GM23338 (cell line): ENCODE measurements around the gene SYNPO2. TPM values are rescaled to one million over a fixed set of nuclear protein-coding genes. Genes with fewer than 3 reads are reported as not detected.

Experiments
- ATAC-seq: fragments of 200-7000 bp; cut with Tn5 transposase; 3 replicates; pipeline ENCODE4 v1.9.1; 2020
- DNase-seq: peaks from one replicate; pipeline ENCODE4 v3.0.0-alpha.2; 2015; ENCODE audit warnings: low spot score
- H2AFZ ChIP-seq: fragments of 200-600 bp; sonication (generic); 2 replicates; pipeline ENCODE4 v1.8.0; 2016; ENCODE audit warnings: antibody characterized with exemption, mild to moderate bottlenecking, moderate library complexity
- H3F3A ChIP-seq: fragments of 200-600 bp; sonication (generic); replicated peaks from 2 replicates; pipeline ENCODE4 v1.8.0; 2017; ENCODE audit warnings: antibody characterized with exemption, mixed run types, low read depth
- H3K27ac ChIP-seq: fragments of 200-600 bp; sonication (generic); 2 replicates; pipeline ENCODE4 v1.6.1; 2016; ENCODE audit warnings: low read depth
- H3K27me3 ChIP-seq: fragments of 200-600 bp; sonication (generic); 2 replicates; pipeline ENCODE4 v1.8.0; 2016; ENCODE audit warnings: mild to moderate bottlenecking, mixed run types, moderate library complexity; ENCODE audit not compliant: insufficient read depth
- H3K36me3 ChIP-seq: fragments of 200-600 bp; sonication (generic); 2 replicates; pipeline ENCODE4 v1.8.0; 2016; ENCODE audit warnings: mild to moderate bottlenecking; ENCODE audit not compliant: insufficient read depth
- H3K4me1 ChIP-seq: fragments of 200-600 bp; sonication (generic); 2 replicates; pipeline ENCODE4 v1.8.0; 2016; ENCODE audit warnings: mild to moderate bottlenecking, moderate library complexity; ENCODE audit not compliant: insufficient read depth
- H3K4me2 ChIP-seq: fragments of 200-600 bp; sonication (generic); 2 replicates; pipeline ENCODE4 v1.7.1; 2017; ENCODE audit warnings: mixed run types
- H3K4me3 ChIP-seq: fragments of 200-600 bp; sonication (generic); 2 replicates; pipeline ENCODE4 v1.6.1; 2016; ENCODE audit warnings: mixed run types
- H3K79me2 ChIP-seq: fragments of 200-600 bp; sonication (generic); replicated peaks from 2 replicates; pipeline ENCODE4 v1.8.0; 2017; ENCODE audit warnings: mild to moderate bottlenecking; ENCODE audit not compliant: insufficient read depth
- H3K9me2 ChIP-seq: fragments of 200-600 bp; sonication (generic); 2 replicates; pipeline ENCODE4 v1.8.0; 2017; ENCODE audit not compliant: insufficient read depth
- H4K20me1 ChIP-seq: fragments of 200-600 bp; sonication (generic); replicated peaks from 2 replicates; pipeline ENCODE4 v1.8.0; 2017; ENCODE audit warnings: mild to moderate bottlenecking; ENCODE audit not compliant: insufficient read depth
- H3K27ac Mint-ChIP-seq: 2 replicates; pipeline ENCODE4 v1.8.0; 2020; ENCODE audit warnings: inconsistent platforms, mild to moderate bottlenecking, moderate library complexity, mixed read lengths
- H3K27me3 Mint-ChIP-seq: 3 replicates; pipeline ENCODE4 v1.8.0; 2022; ENCODE audit warnings: low read depth, mild to moderate bottlenecking, moderate library complexity, mixed read lengths, inconsistent platforms; ENCODE audit not compliant: insufficient read depth, poor library complexity
- H3K36me3 Mint-ChIP-seq: 3 replicates; pipeline ENCODE4 v1.8.0; 2021; ENCODE audit warnings: low read depth, mild to moderate bottlenecking, inconsistent platforms, moderate library complexity, mixed read lengths
- H3K4me1 Mint-ChIP-seq: 3 replicates; pipeline ENCODE4 v1.8.0; 2020; ENCODE audit warnings: mild to moderate bottlenecking, inconsistent platforms, mixed read lengths
- H3K4me3 Mint-ChIP-seq: 3 replicates; pipeline ENCODE4 v1.8.0; 2021; ENCODE audit warnings: moderate library complexity, mild to moderate bottlenecking, inconsistent platforms, mixed read lengths
- H3K9me3 Mint-ChIP-seq: 3 replicates; pipeline ENCODE4 v1.8.0; 2020; ENCODE audit warnings: moderate library complexity, mild to moderate bottlenecking, inconsistent platforms, mixed read lengths
- CREB1 ChIP-seq: fragments of 250-450 bp; sonication (Bioruptor Pico); IDR thresholded peaks from 2 replicates; pipeline ENCODE4 v1.5.0; 2020; ENCODE audit warnings: low read depth, mild to moderate bottlenecking, moderate library complexity
- EZH2 ChIP-seq: fragments of 200-600 bp; sonication (generic); IDR thresholded peaks from one replicate; pipeline ENCODE4 v1.8.0; 2017; ENCODE audit warnings: antibody characterized with exemption, mild to moderate bottlenecking, low read depth; ENCODE audit not compliant: unreplicated experiment
- EZH2phosphoT487 ChIP-seq: fragments of 200-600 bp; sonication (generic); IDR thresholded peaks from one replicate; pipeline ENCODE4 v1.8.1; 2018; ENCODE audit warnings: antibody characterized with exemption; ENCODE audit not compliant: unreplicated experiment
- JUNB ChIP-seq: IDR thresholded peaks from one replicate; pipeline ENCODE4 v1.6.1; 2016; ENCODE audit warnings: antibody characterized with exemption; ENCODE audit not compliant: unreplicated experiment
- NANOG ChIP-seq: IDR thresholded peaks from 2 replicates; pipeline ENCODE4 v1.6.1; 2016; ENCODE audit warnings: antibody characterized with exemption, borderline replicate concordance
- POLR2AphosphoS5 ChIP-seq: IDR thresholded peaks from 2 replicates; pipeline ENCODE4 v1.6.1; 2016; ENCODE audit warnings: antibody characterized with exemption, low read depth
- STAT1 ChIP-seq: IDR thresholded peaks from one replicate; pipeline ENCODE4 v1.6.1; 2016; ENCODE audit warnings: antibody characterized with exemption; ENCODE audit not compliant: unreplicated experiment
- ZNF114 ChIP-seq: fragments of 250-450 bp; sonication (Bioruptor Pico); IDR thresholded peaks from 2 replicates; pipeline ENCODE4 v1.5.0; 2020; ENCODE audit warnings: mild to moderate bottlenecking, moderate library complexity
- ZNF331 ChIP-seq: fragments of 250-450 bp; sonication (Bioruptor Pico); IDR thresholded peaks from 2 replicates; pipeline ENCODE4 v1.5.0; 2020; ENCODE audit warnings: low read depth, mild to moderate bottlenecking, moderate library complexity
- polyA plus RNA-seq: library from polyadenylated mRNA; unstranded; fragments of >200 nt; fragmentation: Nextera tagmentation; extraction: Ambion mirVana; gene quantifications from 2 replicates; pipeline ENCODE4 v1.2.1, GENCODE V29; 2016
- total RNA-seq: library from RNA; depleted of rRNA; stranded (reverse); fragments of >200 nt; shearing (Covaris generic); gene quantifications from 2 replicates; pipeline ENCODE4 v1.2.3, GENCODE V29; 2014
- TF ChIP-seq, protein P1 (sequence below): fragments of 250-450 bp; sonication (Bioruptor Pico); IDR thresholded peaks from 2 replicates; pipeline ENCODE4 v1.5.0; 2020; ENCODE audit warnings: mild to moderate bottlenecking, moderate library complexity
- TF ChIP-seq, protein P2 (sequence below), 2 experiments: fragments of 200-600 bp in 1 of 2; sonication (generic) in 1 of 2; conservative IDR thresholded peaks; 2 replicates each; pipeline versions ENCODE4 v1.5.1 to v1.6.1; 2016 to 2017; ENCODE audit warnings: antibody characterized with exemption in 2 of 2, low read depth in 2 of 2, mild to moderate bottlenecking in 2 of 2, moderate library complexity in 1 of 2
- TF ChIP-seq, protein P3 (sequence below): IDR thresholded peaks from one replicate; pipeline ENCODE4 v1.6.1; 2018; ENCODE audit warnings: antibody characterized with exemption; ENCODE audit not compliant: unreplicated experiment
- TF ChIP-seq, protein P4 (sequence below): IDR thresholded peaks from 2 replicates; pipeline ENCODE4 v1.6.1; 2016; ENCODE audit warnings: antibody characterized with exemption

The SYNPO2 gene
- total and polyA plus RNA-seq, 2 experiments from 2014 or later, result 2.1 to 3.4 TPM

DNA sequence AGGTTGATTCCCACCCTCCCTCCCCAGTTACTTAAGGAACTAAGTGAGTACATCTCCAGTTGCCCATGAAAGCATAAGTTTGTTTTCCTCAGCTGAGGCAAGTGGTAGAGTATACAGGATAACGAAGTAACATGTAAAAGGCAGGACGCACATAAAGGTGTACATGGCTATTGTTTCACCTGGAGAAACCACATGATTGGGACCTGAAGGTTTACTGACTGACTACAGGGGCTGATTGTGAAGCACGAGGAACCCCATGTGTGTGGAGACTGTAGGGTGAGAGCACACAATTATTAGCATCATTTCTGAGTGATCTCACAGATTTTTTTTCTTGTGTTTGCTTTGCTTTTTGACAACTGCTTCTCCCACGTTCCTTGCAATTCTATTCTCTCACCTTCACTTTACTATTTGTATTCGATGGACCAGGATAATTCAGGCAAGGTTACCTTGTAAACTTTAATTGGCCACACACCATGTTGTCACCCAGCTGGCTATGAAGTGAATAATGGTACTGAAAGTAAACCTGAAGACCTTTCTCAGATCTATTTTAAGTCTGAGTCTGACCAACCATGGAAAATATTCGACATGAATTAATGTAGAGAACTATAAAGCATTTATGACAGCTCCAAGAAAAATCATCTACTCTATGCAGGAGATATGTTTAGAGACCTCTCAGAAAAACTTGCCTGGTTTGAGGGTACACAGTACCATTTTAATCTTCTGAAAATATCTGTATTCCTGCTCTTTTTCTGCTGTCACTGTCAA, 144.4 kb downstream of the SYNPO2 start:
- Histone ChIP-seq H3F3A (no peaks in the 10 kb centered on the region), H3K27me3 (no peaks in the 10 kb centered on the region), H2AFZ (no peak overlapping the region), H3K9me2 (0 out of 2 replicates have a peak, but pooled peaks cover 3% of the 10 kb centered on the region), H4K20me1 (no peaks in the 10 kb centered on the region), H3K79me2 (no peaks in the 10 kb centered on the region), H3K36me3 (no peaks in the 10 kb centered on the region), H3K4me3 (no peak overlapping the region), H3K4me1 (peaks cover 30% of the 10 kb centered on the region), H3K4me2 (no peak overlapping the region), H3K27ac (no peak overlapping the region)
- Mint-ChIP-seq H3K4me3 (no peak overlapping the region), H3K4me1 (peaks cover 17% of the 10 kb centered on the region), H3K27ac (no peak overlapping the region), H3K9me3 (no peaks in the 10 kb centered on the region), H3K36me3 (peaks cover 8% of the 10 kb centered on the region), H3K27me3 (peaks cover 2% of the 10 kb centered on the region)
- no peak for TF ChIP-seq NANOG
- TF ChIP-seq JUNB, result no peak
- TF ChIP-seq CREB1, result no peak
- no peak for TF ChIP-seq EZH2phosphoT487
- TF ChIP-seq, protein P1, sequence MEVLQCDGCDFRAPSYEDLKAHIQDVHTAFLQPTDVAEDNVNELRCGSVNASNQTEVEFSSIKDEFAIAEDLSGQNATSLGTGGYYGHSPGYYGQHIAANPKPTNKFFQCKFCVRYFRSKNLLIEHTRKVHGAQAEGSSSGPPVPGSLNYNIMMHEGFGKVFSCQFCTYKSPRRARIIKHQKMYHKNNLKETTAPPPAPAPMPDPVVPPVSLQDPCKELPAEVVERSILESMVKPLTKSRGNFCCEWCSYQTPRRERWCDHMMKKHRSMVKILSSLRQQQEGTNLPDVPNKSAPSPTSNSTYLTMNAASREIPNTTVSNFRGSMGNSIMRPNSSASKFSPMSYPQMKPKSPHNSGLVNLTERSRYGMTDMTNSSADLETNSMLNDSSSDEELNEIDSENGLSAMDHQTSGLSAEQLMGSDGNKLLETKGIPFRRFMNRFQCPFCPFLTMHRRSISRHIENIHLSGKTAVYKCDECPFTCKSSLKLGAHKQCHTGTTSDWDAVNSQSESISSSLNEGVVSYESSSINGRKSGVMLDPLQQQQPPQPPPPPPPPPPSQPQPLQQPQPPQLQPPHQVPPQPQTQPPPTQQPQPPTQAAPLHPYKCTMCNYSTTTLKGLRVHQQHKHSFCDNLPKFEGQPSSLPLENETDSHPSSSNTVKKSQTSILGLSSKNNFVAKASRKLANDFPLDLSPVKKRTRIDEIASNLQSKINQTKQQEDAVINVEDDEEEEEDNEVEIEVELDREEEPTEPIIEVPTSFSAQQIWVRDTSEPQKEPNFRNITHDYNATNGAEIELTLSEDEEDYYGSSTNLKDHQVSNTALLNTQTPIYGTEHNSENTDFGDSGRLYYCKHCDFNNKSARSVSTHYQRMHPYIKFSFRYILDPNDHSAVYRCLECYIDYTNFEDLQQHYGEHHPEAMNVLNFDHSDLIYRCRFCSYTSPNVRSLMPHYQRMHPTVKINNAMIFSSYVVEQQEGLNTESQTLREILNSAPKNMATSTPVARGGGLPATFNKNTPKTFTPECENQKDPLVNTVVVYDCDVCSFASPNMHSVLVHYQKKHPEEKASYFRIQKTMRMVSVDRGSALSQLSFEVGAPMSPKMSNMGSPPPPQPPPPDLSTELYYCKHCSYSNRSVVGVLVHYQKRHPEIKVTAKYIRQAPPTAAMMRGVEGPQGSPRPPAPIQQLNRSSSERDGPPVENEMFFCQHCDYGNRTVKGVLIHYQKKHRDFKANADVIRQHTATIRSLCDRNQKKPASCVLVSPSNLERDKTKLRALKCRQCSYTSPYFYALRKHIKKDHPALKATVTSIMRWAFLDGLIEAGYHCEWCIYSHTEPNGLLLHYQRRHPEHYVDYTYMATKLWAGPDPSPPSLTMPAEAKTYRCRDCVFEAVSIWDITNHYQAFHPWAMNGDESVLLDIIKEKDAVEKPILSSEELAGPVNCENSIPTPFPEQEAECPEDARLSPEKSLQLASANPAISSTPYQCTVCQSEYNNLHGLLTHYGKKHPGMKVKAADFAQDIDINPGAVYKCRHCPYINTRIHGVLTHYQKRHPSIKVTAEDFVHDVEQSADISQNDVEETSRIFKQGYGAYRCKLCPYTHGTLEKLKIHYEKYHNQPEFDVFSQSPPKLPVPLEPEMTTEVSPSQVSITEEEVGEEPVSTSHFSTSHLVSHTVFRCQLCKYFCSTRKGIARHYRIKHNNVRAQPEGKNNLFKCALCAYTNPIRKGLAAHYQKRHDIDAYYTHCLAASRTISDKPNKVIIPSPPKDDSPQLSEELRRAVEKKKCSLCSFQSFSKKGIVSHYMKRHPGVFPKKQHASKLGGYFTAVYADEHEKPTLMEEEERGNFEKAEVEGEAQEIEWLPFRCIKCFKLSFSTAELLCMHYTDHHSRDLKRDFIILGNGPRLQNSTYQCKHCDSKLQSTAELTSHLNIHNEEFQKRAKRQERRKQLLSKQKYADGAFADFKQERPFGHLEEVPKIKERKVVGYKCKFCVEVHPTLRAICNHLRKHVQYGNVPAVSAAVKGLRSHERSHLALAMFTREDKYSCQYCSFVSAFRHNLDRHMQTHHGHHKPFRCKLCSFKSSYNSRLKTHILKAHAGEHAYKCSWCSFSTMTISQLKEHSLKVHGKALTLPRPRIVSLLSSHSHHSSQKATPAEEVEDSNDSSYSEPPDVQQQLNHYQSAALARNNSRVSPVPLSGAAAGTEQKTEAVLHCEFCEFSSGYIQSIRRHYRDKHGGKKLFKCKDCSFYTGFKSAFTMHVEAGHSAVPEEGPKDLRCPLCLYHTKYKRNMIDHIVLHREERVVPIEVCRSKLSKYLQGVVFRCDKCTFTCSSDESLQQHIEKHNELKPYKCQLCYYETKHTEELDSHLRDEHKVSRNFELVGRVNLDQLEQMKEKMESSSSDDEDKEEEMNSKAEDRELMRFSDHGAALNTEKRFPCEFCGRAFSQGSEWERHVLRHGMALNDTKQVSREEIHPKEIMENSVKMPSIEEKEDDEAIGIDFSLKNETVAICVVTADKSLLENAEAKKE (CRISPR knock-in tag), result no peak
- TF ChIP-seq, protein P2, sequence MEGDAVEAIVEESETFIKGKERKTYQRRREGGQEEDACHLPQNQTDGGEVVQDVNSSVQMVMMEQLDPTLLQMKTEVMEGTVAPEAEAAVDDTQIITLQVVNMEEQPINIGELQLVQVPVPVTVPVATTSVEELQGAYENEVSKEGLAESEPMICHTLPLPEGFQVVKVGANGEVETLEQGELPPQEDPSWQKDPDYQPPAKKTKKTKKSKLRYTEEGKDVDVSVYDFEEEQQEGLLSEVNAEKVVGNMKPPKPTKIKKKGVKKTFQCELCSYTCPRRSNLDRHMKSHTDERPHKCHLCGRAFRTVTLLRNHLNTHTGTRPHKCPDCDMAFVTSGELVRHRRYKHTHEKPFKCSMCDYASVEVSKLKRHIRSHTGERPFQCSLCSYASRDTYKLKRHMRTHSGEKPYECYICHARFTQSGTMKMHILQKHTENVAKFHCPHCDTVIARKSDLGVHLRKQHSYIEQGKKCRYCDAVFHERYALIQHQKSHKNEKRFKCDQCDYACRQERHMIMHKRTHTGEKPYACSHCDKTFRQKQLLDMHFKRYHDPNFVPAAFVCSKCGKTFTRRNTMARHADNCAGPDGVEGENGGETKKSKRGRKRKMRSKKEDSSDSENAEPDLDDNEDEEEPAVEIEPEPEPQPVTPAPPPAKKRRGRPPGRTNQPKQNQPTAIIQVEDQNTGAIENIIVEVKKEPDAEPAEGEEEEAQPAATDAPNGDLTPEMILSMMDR (conservative IDR thresholded peaks at IDR 0.05; ENCODE audit: low read depth in 2 of 2), result no peak
- TF ChIP-seq POLR2AphosphoS5, result no peak
- TF ChIP-seq ZNF331 (CRISPR knock-in tag), result no peak
- no peak for TF ChIP-seq ZNF114 (CRISPR knock-in tag)
- no peak for TF ChIP-seq EZH2
- TF ChIP-seq, protein P3, sequence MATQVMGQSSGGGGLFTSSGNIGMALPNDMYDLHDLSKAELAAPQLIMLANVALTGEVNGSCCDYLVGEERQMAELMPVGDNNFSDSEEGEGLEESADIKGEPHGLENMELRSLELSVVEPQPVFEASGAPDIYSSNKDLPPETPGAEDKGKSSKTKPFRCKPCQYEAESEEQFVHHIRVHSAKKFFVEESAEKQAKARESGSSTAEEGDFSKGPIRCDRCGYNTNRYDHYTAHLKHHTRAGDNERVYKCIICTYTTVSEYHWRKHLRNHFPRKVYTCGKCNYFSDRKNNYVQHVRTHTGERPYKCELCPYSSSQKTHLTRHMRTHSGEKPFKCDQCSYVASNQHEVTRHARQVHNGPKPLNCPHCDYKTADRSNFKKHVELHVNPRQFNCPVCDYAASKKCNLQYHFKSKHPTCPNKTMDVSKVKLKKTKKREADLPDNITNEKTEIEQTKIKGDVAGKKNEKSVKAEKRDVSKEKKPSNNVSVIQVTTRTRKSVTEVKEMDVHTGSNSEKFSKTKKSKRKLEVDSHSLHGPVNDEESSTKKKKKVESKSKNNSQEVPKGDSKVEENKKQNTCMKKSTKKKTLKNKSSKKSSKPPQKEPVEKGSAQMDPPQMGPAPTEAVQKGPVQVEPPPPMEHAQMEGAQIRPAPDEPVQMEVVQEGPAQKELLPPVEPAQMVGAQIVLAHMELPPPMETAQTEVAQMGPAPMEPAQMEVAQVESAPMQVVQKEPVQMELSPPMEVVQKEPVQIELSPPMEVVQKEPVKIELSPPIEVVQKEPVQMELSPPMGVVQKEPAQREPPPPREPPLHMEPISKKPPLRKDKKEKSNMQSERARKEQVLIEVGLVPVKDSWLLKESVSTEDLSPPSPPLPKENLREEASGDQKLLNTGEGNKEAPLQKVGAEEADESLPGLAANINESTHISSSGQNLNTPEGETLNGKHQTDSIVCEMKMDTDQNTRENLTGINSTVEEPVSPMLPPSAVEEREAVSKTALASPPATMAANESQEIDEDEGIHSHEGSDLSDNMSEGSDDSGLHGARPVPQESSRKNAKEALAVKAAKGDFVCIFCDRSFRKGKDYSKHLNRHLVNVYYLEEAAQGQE, result no peak
- no peak for TF ChIP-seq STAT1
- TF ChIP-seq, protein P4, sequence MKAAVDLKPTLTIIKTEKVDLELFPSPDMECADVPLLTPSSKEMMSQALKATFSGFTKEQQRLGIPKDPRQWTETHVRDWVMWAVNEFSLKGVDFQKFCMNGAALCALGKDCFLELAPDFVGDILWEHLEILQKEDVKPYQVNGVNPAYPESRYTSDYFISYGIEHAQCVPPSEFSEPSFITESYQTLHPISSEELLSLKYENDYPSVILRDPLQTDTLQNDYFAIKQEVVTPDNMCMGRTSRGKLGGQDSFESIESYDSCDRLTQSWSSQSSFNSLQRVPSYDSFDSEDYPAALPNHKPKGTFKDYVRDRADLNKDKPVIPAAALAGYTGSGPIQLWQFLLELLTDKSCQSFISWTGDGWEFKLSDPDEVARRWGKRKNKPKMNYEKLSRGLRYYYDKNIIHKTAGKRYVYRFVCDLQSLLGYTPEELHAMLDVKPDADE, result no peak
- ATAC-seq (no peak), DNase-seq (no peak)
